HL-60 (cell line): ENCODE data around the gene DMGDH.

Experiments
- CTCF ChIP-seq: IDR thresholded peaks from one replicate; pipeline ENCODE4 v1.5.1; 2011; ENCODE audit warnings: low read length, control low read depth, inconsistent platforms; ENCODE audit not compliant: insufficient read depth
- REST ChIP-seq: IDR thresholded peaks from 2 replicates; pipeline ENCODE4 v1.6.1; 2012; ENCODE audit warnings: low read depth; ENCODE audit not compliant: insufficient replicate concordance

GRCh38 chr5:79030663-79031484, 38.6 kb downstream of the DMGDH start:
- TF ChIP-seq REST (no peak), CTCF (no peak)
